HG03378 (cell line): Measurements from ENCODE around the gene TRIO.
A peak's percentile ranks its signal among the peaks of the same experiment; 100 is the strongest.

Source experiments
- ATAC-seq: cut with Tn5 transposase; IDR thresholded peaks from one replicate; pipeline ENCODE4 v1.9.1; 2021; ENCODE audit warnings: mild to moderate bottlenecking, moderate library complexity; ENCODE audit not compliant: unreplicated experiment

The TRIO gene

DNA sequence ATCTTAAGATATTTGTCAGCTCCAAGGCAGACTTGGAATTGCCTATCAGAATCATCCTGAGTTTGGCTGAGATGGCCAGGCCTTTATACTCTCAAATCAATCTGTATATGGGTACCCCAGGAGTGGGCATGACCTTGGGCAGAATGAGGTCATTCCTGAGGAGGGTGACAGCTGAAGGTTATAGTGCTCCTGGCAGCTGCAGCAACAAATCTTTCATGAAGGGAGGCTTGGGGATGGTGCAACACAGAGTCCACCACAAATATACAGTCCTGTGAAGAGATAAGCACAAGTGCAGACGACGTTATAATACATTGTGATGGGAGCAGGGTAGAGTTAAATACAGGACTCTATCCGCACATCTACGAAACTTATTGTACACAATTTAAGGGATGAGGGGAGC lies 21.1 kb upstream of the TRIO start:
- ATAC-seq, result no peak

DNA sequence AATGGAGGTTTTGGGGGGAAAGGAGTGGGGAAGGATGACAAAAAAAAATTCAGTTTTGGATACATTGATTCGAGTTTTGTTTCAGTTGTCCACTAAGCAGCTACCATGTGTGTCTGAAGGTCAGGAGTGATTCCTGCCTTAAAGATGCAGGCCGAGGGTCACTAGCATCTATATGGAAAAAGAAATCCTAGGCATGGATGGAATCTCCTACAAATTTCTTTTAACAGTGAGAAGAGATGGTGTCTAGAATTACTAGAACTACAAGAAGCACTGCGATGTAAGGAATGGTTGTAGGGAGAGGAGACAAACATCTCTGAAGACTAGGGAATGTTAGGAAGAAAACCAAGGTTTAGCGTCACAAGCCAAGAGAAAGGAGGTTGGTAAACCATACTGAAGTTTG lies 19.6 kb upstream of the TRIO start:
- ATAC-seq, result no peak

DNA sequence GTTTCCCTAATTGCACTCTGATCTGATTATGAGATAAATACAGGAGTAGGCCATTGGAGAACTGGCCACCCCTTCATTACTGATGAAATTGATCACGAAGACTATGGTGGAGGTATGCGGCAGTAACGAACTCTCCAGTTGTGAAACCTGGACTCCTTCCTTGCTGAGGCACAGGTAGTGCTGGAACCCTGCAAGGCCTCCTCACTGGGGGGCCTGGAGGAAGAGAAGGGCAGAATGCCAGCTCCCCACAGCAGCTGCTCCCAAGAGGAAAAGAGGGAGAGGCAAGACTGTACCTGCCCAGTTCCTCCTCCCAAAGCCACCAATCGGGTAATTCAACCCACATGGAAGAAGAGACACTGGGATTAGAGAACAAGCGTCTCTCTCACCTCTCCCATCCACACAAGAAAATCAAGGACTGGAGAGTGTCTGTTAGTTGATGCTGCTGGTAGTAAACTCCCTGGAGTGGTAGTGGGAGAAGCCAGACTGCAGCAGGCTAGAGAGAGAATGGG lies 19.1 kb upstream of the TRIO start:
- ATAC-seq, result no peak

DNA sequence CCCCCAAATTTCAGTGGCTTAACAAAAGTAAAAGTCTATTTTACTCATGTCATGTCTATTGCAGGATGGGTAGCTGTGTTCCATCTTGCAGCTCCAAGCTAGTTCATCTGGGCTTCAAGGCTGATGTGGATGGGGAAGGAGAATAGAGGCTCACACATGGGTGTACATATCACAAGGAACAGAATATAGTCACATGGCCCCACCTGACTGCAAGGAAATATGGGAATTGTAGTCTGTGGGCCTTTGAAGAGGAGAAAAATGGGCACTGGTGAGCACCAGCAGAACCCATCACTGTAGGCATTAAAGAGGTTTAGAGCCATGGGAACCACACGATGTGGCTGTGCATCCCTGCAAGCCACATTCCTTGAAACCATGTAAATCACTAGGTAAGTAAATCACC lies 17.9 kb upstream of the TRIO start:
- ATAC-seq, result no peak

DNA sequence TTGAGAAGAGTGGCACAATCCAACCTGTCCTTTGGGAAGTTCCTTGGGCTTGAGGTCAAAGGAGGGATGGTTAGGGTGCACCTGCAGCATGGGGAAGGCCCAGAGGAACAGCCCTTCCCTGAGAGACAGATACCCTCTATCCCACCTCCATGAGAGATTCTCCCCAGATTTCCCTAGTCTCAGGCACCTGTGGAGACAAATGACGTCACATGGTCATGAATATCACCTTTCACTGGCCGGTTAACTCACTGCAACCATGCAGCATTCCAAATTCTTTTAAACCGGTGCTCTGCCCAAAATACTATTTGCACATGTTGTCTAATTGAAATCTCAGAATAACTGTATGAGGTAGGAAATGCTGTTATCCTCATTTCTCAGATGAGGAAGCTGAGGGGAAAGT lies 15.6 kb upstream of the TRIO start:
- no peak for ATAC-seq

DNA sequence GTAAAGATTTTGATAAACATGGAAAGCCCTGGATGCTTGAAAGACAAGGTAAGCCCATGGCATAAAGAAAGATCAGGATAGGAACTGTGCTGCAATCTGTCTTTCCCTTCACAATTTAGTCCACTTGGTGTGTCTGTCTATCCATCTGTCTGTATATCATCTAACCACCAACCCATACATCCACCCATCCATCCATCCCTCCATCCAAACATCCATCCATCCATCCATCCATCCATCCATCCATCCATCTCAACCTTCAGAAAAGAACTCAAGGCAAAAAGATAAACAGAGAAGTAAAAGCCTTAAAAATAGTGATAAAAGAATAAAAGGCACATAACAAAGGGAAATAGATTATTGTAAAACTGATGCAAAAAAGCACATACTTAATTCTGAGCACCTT lies 15.1 kb upstream of the TRIO start:
- no peak for ATAC-seq

DNA sequence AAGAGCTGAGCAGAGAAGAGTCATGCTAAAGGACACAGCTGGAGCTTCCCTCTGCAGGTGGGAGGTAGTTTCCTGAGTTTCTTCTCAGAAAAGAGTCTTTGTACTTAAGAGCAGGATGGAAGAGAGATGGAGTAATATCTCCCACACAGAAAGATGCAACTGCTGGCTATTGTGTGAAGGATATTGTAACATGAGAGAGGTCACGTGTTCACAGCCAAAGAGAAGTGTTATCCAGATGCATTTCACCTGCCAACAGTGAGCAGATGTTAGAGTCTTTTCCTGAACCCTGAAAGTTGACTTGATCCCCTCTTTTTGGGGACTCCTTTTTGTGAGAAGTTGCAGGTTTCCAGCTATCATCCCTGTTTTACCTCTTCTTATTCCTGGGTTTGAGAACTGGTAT lies 14.0 kb upstream of the TRIO start:
- ATAC-seq, result no peak

DNA sequence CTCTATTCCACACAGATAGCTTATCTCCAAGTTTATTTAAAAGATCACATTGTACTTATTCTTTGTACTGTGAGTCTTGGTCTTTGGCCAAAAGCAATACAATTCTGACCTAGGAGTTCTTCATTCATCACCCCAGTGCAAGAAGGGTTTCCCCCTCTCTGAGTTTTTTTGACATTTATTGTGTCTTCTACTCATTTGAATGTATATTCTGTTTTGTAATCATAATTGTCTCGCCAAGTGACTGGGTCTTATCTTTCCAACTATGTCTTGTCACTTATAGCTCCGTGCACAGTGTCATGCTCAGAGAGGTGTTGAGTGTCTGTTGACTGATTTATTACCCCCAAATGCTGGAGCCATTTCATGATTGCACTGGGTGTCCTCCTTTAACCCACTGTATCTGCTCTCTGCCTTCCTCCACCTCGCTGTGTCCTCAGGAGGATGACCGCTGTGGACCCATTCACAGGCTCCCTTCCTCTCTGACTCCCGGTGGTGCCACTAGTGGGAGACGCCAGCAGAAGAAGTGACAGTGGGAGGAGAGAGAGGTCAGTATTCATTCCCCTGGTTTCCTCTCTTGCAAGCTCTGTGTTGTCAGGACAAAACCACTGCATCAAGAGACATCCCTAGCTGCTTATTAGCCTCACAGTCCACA lies 11.2 kb upstream of the TRIO start:
- ATAC-seq, result no peak

DNA sequence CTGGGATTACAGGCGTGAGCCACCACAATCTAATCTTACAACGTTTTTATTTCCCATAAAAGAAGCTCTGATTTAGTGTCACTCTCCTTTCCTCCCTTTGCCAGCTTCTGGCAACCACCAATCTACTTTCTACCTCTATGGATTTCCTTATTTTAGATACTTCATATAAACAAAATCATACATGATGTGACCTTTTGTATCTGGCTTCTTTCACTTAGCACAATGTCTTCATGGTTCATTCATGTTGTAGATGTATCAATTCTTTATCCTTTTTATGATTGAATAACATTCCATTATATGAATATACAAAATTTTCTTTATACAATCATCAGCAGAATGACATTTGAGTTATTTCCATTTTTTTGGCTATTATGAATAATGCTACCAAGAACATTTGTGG lies 9.7 kb upstream of the TRIO start:
- ATAC-seq, result no peak

DNA sequence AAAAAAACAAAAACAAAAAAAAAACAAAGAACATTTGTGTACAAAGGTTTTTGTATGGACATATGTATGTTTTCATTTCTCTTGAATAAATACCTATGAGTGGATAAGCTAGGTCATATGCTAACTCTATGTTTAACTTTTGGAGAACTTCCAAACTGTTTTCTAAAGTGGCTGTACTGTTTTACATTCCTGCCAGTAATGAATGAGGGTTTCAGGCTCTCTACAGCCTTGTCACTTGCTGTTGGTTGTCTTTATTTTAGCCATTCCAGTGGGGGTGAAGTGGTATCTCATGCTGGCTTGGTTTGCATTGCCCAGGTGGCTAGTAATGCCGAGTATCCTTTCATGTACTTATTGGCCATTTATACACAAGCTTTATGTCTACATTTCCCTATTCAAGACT lies 9.1 kb upstream of the TRIO start:
- no peak for ATAC-seq

DNA sequence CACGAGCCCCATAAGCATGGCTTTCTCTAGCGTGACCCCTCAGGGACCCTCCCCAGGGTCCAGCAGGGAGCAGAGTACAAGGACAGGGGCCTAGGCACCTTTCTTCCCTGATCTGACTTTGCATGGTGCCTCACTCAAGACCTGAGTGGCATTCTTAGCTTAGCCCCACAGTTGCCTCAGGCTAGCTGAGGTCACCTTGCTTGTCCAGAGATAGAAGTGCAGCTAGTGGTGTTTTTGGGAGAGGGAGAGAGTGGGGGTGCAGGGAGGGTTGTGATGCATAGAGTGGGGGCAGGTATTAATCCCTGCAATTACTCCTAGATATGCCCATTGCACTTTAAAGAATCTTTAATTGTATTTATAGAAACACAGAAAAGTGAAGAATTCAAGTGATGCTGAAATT lies 8.4 kb upstream of the TRIO start:
- ATAC-seq, result no peak

DNA sequence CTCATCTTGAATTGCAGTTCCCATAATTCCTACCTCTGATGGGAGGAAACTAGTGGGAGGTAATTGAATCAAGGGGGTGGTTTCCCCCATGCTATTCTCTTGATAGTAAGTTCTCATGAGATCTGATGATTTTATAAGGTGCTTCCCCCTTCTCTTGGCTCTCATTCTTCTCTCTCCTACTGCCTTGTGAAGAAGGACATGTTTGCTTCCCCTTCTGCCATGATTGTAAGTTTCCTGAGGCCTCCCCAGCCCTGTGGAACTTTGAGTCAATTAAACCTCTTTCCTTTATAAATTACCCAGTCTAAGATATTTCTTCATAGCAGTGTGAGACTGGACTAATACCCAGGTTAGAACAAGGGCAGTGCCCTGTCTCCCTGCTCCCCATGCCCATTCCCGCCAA lies 7.5 kb upstream of the TRIO start:
- ATAC-seq, result no peak

DNA sequence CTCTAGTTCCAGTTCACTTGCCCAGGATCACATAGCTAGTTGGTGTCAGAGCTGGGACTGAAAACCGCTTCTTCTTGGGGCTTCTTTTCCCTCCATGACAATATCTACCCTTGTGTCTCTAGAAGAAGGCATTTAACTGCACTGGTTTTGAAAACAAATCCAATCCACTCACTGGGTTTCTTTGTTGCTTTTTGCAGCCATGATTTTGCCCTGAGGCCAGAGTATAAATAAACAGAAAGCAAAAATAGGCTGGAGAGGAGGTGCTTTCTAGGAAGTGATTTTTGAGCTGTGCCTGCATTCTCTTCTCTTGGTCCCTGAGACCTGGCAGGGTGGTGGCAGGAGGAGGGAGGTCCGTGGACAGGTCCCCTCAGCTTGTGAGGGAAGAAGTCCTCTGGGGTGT lies 6.9 kb upstream of the TRIO start:
- ATAC-seq, result no peak

DNA sequence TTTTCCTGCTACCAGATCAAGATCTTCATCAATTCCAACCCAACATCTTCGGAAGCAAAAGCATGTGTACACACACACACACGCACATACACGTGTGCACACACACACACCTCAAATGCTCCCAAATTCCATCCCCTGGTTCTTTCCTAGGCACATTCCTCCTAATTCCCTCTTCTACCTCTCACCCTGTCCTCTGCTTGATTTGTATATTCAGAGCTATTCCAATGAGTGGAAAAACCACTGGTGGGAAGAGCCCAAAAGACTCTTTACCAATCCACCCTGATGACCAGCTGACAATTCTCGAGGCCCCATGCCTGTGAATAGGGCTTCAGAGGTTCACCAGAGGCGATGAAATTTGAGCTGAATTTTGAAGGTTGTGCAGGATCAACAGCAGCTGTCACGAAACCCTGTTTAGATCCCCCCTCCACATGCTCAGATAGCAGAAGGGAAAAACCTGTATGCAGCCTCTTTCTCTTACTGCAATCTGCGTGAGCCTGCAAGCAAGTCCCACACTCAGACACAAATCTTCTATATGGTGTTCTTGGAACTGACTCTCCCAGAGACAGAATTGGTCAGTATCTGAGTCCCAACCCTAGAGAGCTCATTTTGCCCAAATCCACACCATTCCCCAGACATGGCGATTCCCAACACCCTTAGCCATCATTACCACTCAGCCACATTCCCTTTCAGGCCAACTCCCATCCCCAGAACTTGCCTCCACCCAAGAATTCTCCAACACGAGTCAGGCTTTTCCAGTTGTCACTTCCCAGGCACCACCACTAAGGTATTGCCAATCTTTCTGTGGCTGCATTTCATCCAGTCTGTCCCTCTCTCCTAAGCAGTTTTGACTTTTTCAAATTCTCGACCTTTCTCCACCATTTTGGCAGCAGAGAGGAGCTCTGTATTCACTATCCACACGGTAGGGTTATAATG lies 4.3 kb upstream of the TRIO start:
- ATAC-seq, result no peak

DNA sequence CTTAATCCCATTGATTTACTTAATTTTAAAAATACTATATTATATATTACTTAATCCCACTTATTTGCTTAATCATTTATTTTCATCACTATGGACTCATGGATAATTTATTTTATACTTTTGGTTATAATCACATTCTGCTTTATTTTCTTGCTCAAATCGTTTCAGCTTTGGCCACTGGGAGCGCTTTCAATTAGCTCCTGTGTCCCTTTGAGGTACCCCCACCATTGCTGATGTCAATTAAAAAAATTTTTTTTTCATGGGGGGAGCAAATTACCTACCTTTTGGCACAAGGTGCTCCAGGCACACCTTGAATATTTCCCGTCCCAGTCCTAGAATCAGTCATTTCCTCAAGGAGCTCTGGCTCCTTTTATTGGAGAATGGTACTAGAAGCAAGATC lies 1.4 kb upstream of the TRIO start:
- ATAC-seq, result no peak

DNA sequence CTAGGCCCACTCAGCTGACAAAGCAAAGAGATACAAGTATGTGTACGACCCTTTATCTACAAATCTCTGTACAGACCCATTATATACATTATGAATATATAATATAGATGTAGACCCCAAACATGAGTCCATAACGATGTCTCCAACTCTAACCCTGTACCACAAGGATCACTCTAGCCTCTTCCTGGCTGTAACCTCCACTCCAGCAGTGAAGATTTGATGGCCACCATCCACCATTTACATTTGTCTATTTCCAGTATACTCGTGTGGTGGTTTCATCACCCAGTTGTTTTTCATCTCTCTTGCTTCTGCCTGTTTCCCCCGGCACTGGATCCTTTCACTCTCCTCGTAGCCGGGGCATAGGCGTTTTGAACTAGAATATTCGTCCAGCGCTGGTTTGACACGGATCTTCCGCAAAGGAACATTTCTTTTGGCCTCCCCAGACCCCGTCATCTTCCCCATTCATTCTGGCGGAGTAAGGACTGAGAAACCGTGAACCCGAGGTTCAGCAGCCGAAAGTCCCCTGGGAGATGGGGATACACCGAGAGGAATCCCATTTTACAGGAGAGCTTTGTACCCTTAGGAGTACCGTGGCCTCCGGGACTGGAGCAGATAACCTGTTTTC lies 828 bp upstream of the TRIO start:
- ATAC-seq, result peak; percentile 25

DNA sequence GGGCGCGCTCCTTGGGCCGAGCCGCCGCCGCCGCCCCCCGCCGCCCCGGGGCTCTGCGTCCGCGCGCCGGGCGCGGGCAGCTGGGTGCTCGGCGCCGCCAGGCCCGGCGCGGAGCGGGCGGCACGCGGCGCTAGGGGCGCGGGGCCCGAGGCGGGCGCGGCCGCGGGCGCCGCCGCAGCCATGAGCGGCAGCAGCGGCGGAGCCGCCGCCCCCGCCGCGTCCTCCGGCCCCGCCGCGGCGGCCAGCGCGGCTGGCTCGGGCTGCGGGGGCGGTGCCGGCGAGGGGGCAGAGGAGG lies 351 bp downstream of the TRIO start:
- no peak for ATAC-seq

DNA sequence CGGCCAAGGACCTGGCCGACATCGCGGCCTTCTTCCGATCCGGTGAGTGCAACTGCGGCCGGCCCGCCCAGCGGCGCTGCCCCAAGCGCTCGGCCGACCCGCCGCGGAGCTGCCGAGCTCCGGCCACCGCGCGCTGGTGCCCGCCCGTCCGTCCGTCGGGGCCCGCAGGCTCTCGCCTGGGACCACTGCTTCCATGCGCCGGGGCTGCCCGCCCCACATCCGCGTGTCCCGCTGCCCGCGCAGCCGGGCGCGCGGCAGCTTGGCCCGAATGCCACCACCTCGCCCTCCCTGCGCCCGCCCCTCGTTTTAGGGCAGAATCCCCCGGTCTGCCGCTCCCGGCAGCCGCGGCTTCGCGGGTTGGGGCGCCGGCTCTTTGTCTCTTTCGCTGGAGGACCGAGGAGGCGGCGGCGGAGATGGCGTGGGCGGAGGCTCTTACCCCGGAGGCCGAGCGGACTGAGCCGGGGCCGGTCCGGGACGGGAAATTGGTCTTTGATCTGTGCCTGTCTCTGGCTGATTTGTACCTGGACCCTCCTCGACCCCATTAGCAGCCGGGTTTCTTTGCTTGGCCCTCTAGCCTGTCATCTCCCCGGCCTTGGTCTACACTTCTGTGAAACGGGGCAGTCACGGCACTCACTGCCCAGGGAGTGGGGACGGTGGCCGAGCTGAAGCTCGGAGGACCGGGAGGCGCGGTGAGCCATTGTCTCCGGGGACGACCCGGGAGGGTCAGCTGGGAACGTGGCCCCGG lies 871 bp downstream of the TRIO start:
- no peak for ATAC-seq

DNA sequence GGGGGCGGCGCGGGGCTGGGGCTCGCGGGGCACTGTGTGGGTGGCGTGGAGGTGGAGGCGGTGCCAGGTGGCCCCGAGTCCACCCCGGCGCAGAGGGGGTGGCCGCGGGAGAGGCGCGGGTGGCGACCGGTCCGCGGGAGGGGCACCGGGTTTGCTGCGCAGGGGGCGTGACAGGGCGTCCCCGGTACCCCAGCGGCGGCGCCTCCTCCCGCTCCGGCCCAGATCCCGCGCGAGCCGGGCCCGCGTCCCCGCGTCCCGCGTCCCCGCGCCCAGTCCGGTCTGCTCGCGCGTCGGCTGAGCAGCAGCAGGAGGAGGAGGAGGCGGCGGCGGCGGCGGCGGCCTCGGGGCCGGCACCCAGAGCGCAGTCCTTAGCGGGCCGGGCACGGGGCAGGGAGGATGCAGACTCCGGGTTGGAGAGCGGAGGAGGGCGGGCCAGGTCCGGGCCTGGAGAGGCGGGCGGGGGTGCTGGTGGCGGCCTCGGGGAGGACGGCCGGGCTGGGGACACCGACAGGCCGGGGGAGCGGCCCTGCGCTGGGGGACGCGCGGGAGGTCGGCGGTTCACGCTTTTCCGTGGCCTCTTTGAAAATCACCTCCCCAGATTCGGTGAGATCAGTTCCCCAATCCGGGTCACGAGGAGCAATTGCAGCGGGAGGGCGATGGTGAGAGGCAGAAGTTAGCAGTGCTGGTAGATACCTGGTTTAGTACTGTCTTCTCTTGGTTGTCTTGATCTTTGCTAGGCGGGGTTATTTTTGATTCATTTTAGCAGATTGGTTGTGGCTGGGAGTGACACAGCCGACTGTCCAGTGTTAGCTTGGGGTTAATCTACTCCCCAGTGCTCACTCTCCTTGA lies 1.7 kb downstream of the TRIO start:
- ATAC-seq, result peak; percentile 83
